ENCODE results near the gene PHTF1. TPM values are rescaled to one million over a fixed set of nuclear protein-coding genes. Genes with fewer than 3 reads are reported as not detected.

PHTF1 gene
- polyA plus RNA-seq, 1 donor from 2014 or later, result 46.1 TPM

DNA sequence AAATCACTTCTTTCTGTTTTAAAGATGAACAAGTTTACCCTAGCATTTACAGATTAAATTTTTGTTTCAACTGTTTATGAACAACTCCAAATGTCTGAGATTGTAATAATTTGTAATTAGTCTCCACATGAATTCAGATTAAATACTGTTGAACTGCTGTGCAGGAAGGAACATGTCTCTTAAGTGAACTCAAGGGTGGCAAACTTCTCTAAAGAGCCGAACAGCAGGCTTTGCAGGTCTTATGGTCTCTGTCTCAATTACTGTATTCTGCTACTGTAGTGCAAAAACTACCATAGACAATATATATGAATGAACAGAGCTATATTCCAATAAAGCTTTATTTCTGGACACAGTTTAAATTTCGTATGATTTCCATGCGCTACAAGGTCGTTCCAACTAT, 46.4 kb upstream of the PHTF1 start:
- no peak overlapping the region for H3K4me3 ChIP-seq (ENCODE audit: low read length)
- TF ChIP-seq POLR2AphosphoS5 (IDR thresholded peaks at IDR 0.05) (no peak), TAF1 (IDR thresholded peaks at IDR 0.05; ENCODE audit: low read depth) (no peak)
- H3K9ac ChIP-seq (ENCODE audit: low read length), result no peak overlapping the region
- peaks cover 2% of the 10 kb centered on the region for H4K20me1 ChIP-seq (ENCODE audit: insufficient read depth)
- H3K27me3 ChIP-seq (ENCODE audit: insufficient read depth, low read depth, low read length), result no peaks in the 10 kb centered on the region
- no peak overlapping the region for H3K27ac ChIP-seq (ENCODE audit: low read length)
- H3K9me3 ChIP-seq (ENCODE audit: low read length), result no peaks in the 10 kb centered on the region
- no peaks in the 10 kb centered on the region for H3K9me2 ChIP-seq (ENCODE audit: insufficient read depth, low read length)
- peaks cover 98% of the 10 kb centered on the region for H3K79me2 ChIP-seq (replicated peaks; ENCODE audit: insufficient read depth, low read length)
- no peak overlapping the region for H3K4me2 ChIP-seq (ENCODE audit: low read length)
- H2AFZ ChIP-seq (ENCODE audit: low read depth, low read length), result no peak overlapping the region
- no peaks in the 10 kb centered on the region for H3F3A ChIP-seq (ENCODE audit: insufficient read depth, low read length, poor library complexity, severe bottlenecking)
- H3K36me3 ChIP-seq (ENCODE audit: insufficient read depth, low read length), result no peaks in the 10 kb centered on the region

DNA sequence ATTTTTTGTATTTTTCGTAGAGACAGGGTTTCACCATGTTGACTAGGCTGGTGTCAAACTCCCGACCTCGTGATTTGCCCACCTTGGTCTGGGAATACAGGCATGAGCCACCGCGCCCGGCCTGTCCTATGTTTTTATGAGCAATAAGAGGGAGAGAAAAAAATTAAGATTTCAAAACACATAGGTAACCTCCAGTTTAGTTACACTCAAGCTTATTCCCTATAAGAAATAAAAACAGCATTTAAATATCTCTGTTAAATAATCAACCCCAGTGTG, 45.9 kb upstream of the PHTF1 start:
- TF ChIP-seq CTCF (IDR thresholded peaks at IDR 0.05; ENCODE audit: poor library complexity, severe bottlenecking), result no peak
- TF ChIP-seq MXI1 (conservative IDR thresholded peaks at IDR 0.05; ENCODE audit: poor library complexity, severe bottlenecking), result no peak
- no peak for TF ChIP-seq RAD21 (conservative IDR thresholded peaks at IDR 0.05)
- no peak for TF ChIP-seq POLR2AphosphoS5 (IDR thresholded peaks at IDR 0.05)
- TF ChIP-seq SMC3 (conservative IDR thresholded peaks at IDR 0.05; ENCODE audit: poor library complexity), result no peak
- TF ChIP-seq, protein P1, sequence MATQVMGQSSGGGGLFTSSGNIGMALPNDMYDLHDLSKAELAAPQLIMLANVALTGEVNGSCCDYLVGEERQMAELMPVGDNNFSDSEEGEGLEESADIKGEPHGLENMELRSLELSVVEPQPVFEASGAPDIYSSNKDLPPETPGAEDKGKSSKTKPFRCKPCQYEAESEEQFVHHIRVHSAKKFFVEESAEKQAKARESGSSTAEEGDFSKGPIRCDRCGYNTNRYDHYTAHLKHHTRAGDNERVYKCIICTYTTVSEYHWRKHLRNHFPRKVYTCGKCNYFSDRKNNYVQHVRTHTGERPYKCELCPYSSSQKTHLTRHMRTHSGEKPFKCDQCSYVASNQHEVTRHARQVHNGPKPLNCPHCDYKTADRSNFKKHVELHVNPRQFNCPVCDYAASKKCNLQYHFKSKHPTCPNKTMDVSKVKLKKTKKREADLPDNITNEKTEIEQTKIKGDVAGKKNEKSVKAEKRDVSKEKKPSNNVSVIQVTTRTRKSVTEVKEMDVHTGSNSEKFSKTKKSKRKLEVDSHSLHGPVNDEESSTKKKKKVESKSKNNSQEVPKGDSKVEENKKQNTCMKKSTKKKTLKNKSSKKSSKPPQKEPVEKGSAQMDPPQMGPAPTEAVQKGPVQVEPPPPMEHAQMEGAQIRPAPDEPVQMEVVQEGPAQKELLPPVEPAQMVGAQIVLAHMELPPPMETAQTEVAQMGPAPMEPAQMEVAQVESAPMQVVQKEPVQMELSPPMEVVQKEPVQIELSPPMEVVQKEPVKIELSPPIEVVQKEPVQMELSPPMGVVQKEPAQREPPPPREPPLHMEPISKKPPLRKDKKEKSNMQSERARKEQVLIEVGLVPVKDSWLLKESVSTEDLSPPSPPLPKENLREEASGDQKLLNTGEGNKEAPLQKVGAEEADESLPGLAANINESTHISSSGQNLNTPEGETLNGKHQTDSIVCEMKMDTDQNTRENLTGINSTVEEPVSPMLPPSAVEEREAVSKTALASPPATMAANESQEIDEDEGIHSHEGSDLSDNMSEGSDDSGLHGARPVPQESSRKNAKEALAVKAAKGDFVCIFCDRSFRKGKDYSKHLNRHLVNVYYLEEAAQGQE (IDR thresholded peaks at IDR 0.05; ENCODE audit: borderline replicate concordance), result no peak
- no peak for TF ChIP-seq TAF1 (IDR thresholded peaks at IDR 0.05; ENCODE audit: low read depth)
- no peak for TF ChIP-seq EZH2 (IDR thresholded peaks at IDR 0.05; ENCODE audit: borderline replicate concordance, insufficient read depth, low read length, poor library complexity, severe bottlenecking)
- no peak for TF ChIP-seq EP300 (conservative IDR thresholded peaks at IDR 0.05; ENCODE audit: poor library complexity, severe bottlenecking)

More for the DNA sequence above, 45.9 kb upstream of the PHTF1 start:
- Histone ChIP-seq H3F3A (ENCODE audit: insufficient read depth, low read length, poor library complexity, severe bottlenecking) (no peaks in the 10 kb centered on the region), H4K20me1 (ENCODE audit: insufficient read depth) (peaks cover 2% of the 10 kb centered on the region), H2AFZ (ENCODE audit: low read depth, low read length) (no peak overlapping the region), H3K4me2 (ENCODE audit: low read length) (no peak overlapping the region), H3K79me2 (replicated peaks; ENCODE audit: insufficient read depth, low read length) (peaks cover 98% of the 10 kb centered on the region), H3K4me3 (ENCODE audit: low read length) (no peak overlapping the region), H3K9me2 (ENCODE audit: insufficient read depth, low read length) (no peaks in the 10 kb centered on the region), H3K9ac (ENCODE audit: low read length) (no peak overlapping the region), H3K36me3 (ENCODE audit: insufficient read depth, low read length) (no peaks in the 10 kb centered on the region), H3K27me3 (ENCODE audit: insufficient read depth, low read depth, low read length) (no peaks in the 10 kb centered on the region), H3K9me3 (ENCODE audit: low read length) (no peaks in the 10 kb centered on the region), H3K27ac (ENCODE audit: low read length) (no peak overlapping the region)

Measured in neural cell (in vitro differentiated cells).